ENCODE data around the gene TINCR.

DNA sequence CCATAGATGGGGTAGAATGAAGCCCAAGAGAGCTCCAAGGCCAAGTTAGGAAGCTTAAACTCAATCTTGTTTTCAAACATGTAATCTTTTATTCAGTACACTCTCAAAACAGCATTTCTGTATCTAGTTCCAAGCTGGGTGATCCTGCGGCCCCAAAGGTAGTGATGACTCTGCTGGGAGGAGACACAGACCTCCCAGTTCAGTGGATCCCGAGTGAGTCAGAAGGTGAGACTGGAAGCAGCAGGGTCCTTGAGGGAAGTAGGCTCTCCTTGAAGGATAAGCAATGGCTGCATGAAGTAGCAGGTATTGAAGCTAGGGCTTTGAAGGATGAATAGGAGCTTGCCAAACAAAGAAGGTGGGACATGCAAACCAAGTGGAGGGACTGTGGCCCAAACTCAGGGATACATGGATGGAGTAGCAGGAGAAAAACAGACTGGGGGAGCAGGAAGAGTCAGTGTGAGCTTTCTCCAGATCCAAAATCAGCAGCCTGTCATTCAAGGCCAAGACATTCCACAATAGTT is 9.6 kb downstream of the TINCR start:
- TF ChIP-seq, protein P1, sequence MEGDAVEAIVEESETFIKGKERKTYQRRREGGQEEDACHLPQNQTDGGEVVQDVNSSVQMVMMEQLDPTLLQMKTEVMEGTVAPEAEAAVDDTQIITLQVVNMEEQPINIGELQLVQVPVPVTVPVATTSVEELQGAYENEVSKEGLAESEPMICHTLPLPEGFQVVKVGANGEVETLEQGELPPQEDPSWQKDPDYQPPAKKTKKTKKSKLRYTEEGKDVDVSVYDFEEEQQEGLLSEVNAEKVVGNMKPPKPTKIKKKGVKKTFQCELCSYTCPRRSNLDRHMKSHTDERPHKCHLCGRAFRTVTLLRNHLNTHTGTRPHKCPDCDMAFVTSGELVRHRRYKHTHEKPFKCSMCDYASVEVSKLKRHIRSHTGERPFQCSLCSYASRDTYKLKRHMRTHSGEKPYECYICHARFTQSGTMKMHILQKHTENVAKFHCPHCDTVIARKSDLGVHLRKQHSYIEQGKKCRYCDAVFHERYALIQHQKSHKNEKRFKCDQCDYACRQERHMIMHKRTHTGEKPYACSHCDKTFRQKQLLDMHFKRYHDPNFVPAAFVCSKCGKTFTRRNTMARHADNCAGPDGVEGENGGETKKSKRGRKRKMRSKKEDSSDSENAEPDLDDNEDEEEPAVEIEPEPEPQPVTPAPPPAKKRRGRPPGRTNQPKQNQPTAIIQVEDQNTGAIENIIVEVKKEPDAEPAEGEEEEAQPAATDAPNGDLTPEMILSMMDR (IDR thresholded peaks at IDR 0.05; ENCODE audit: low read length), result no peak
- no peak for TF ChIP-seq EZH2 (IDR thresholded peaks at IDR 0.05; ENCODE audit: borderline replicate concordance, low read length)

Data from OCI-LY1 (cell line).